Suprapubic skin (tissue), 4 donors: ENCODE data around the gene INCENP. TPM values are rescaled to one million over a fixed set of nuclear protein-coding genes. Genes with fewer than 3 reads are reported as not detected.

Experiments
- DNase-seq, 2 donors: peaks; one replicate each; pipeline ENCODE4 v3.0.0-alpha.2; 2019; ENCODE audit warnings: low spot score in 2 of 2
- H3K27ac ChIP-seq: fragments of 200-600 bp; sonication (generic); one replicate; pipeline ENCODE4 v1.5.1; 2019
- H3K27me3 ChIP-seq: fragments of 200-600 bp; sonication (generic); one replicate; pipeline ENCODE4 v1.5.1; 2019
- H3K36me3 ChIP-seq: fragments of 200-600 bp; sonication (generic); one replicate; pipeline ENCODE4 v1.5.1; 2019
- H3K4me1 ChIP-seq: fragments of 200-600 bp; sonication (generic); one replicate; pipeline ENCODE4 v1.5.1; 2019
- H3K4me3 ChIP-seq: fragments of 200-600 bp; sonication (generic); one replicate; pipeline ENCODE4 v1.5.1; 2019; ENCODE audit warnings: mild to moderate bottlenecking
- H3K9me3 ChIP-seq: fragments of 200-600 bp; sonication (generic); one replicate; pipeline ENCODE4 v1.5.1; 2019
- EP300 ChIP-seq: sonication (generic); formaldehyde crosslinking; IDR thresholded peaks from one replicate; pipeline ENCODE4 v1.6.1; 2017; ENCODE audit warnings: antibody characterized with exemption
- POLR2A ChIP-seq, 2 donors: fragments of 450-650 bp; IDR thresholded peaks; one replicate each; pipeline ENCODE4 v1.6.1; 2017; ENCODE audit warnings: antibody characterized with exemption in 2 of 2, mild to moderate bottlenecking in 2 of 2, moderate library complexity in 2 of 2
- POLR2AphosphoS5 ChIP-seq, 3 donors: sonication (generic); formaldehyde crosslinking; IDR thresholded peaks; one replicate each; pipeline ENCODE4 v1.6.1; 2017; ENCODE audit warnings: antibody characterized with exemption in 3 of 3
- WGBS: methylation state at CpG from one replicate; pipeline ENCODE4 v1.1.5; 2018; 5-methylcytosine and 5-hydroxymethylcytosine counted together
- total RNA-seq, 4 donors: library from RNA; depleted of rRNA; stranded (reverse); fragments of >200 nt; gene quantifications; one replicate each; pipeline ENCODE4 v1.1.0, GENCODE V29; 2016
- TF ChIP-seq, protein P1 (sequence below), 2 donors: fragments of 200-600 bp in 1 of 2; fragments of 450-650 bp in 1 of 2; sonication (generic) in 1 of 2; IDR thresholded peaks; one replicate each; pipeline ENCODE4 v1.5.1; 2016 to 2019; ENCODE audit warnings: antibody characterized with exemption in 2 of 2, mild to moderate bottlenecking in 1 of 2, moderate library complexity in 1 of 2

INCENP gene
- total RNA-seq, 4 donors from 2014 or later, result 31.6 to 52.4 (median 33.9) TPM

- DNase-seq, result peak in 1 of 2 donors; percentile 43
Observed at GRCh38 chr11:62132689-62133293, 9.0 kb downstream of the INCENP start.

DNA sequence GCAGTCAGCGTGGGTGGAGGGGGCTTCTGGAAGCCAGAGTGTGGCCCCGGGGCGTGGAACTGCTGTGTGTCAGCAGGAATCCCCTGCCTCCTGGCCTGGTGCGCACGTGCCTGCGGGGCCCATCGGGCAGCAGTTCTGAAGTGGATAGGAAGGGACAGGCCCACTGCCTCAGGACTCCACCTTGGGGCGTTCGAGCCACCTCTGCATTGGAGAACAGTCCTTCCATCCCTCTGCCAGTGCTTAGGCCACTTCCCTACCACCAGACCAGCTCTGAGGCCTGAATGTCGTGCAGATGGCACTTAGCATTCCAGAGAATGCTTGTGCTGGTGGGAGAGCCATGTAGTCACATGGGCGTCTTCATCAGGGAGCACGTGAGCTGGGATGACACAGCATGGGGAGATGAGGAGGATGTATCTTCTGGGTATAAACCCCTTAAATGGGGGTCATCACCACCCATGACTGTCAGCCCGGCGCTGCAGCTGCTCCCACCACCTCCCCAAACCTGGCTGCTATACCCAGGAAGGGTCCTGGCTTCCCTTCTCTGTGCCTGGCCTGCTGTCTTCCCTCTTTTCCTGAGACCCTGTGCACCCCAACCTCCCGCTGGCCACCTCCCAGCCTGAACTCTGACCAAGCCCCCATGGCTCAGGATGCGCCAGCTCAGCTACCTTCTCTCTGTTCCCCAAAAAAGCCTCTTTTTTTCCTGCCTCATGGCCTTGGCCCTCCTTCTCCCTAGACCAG lies 9.7 kb downstream of the INCENP start:
- no peak overlapping the region for H3K27ac ChIP-seq
- H3K4me1 ChIP-seq, result peaks cover 15% of the 10 kb centered on the region
- peaks cover 33% of the 10 kb centered on the region for H3K36me3 ChIP-seq
- no peak for TF ChIP-seq EP300
- H3K4me3 ChIP-seq, result no peak overlapping the region
- peak in 1 of 2 donors; percentile 59 for DNase-seq
- H3K9me3 ChIP-seq, result no peaks in the 10 kb centered on the region
- no peaks in the 10 kb centered on the region for H3K27me3 ChIP-seq
- 85% methylated on average over 16 of the region's 16 CpGs for WGBS

More at GRCh38 chr11:62132689-62133293, 9.0 kb downstream of the INCENP start:
- H3K27ac ChIP-seq, result no peak overlapping the region
- 86% methylated on average over 6 of the region's 6 CpGs for WGBS
- TF ChIP-seq, protein P1, sequence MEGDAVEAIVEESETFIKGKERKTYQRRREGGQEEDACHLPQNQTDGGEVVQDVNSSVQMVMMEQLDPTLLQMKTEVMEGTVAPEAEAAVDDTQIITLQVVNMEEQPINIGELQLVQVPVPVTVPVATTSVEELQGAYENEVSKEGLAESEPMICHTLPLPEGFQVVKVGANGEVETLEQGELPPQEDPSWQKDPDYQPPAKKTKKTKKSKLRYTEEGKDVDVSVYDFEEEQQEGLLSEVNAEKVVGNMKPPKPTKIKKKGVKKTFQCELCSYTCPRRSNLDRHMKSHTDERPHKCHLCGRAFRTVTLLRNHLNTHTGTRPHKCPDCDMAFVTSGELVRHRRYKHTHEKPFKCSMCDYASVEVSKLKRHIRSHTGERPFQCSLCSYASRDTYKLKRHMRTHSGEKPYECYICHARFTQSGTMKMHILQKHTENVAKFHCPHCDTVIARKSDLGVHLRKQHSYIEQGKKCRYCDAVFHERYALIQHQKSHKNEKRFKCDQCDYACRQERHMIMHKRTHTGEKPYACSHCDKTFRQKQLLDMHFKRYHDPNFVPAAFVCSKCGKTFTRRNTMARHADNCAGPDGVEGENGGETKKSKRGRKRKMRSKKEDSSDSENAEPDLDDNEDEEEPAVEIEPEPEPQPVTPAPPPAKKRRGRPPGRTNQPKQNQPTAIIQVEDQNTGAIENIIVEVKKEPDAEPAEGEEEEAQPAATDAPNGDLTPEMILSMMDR (IDR thresholded peaks at IDR 0.05), result no peak
- no peak for TF ChIP-seq EP300
- no peak for TF ChIP-seq POLR2A (IDR thresholded peaks at IDR 0.05)
- TF ChIP-seq POLR2AphosphoS5 (IDR thresholded peaks at IDR 0.05), result no peak
- H3K9me3 ChIP-seq, result no peaks in the 10 kb centered on the region
- H3K4me3 ChIP-seq, result no peak overlapping the region
- H3K27me3 ChIP-seq, result no peaks in the 10 kb centered on the region
- peaks cover 8% of the 10 kb centered on the region for H3K4me1 ChIP-seq
- H3K36me3 ChIP-seq, result peaks cover 33% of the 10 kb centered on the region

GRCh38 chr11:62137276-62137861 lies 13.6 kb downstream of the INCENP start:
- Histone ChIP-seq H3K9me3 (no peaks in the 10 kb centered on the region), H3K4me1 (peaks cover 20% of the 10 kb centered on the region), H3K4me3 (no peak overlapping the region), H3K36me3 (peaks cover 42% of the 10 kb centered on the region), H3K27me3 (no peaks in the 10 kb centered on the region), H3K27ac (no peak overlapping the region)
- TF ChIP-seq, protein P1 (IDR thresholded peaks at IDR 0.05), result no peak
- TF ChIP-seq POLR2AphosphoS5 (IDR thresholded peaks at IDR 0.05) (no peak), EP300 (no peak), POLR2A (IDR thresholded peaks at IDR 0.05) (no peak)
- peak in 1 of 2 donors; percentile 16 for DNase-seq
- WGBS, result 95% methylated on average over 7 of the region's 7 CpGs

- TF ChIP-seq EP300 (no peak), POLR2A (IDR thresholded peaks at IDR 0.05) (no peak), POLR2AphosphoS5 (IDR thresholded peaks at IDR 0.05) (no peak)
- TF ChIP-seq, protein P1 (IDR thresholded peaks at IDR 0.05), result no peak
- WGBS, result 91% methylated on average over 6 of the region's 14 CpGs
- H3K27ac ChIP-seq, result no peak overlapping the region
- no peak overlapping the region for H3K4me3 ChIP-seq
- H3K27me3 ChIP-seq, result no peaks in the 10 kb centered on the region
- H3K36me3 ChIP-seq, result peaks cover 48% of the 10 kb centered on the region
- no peaks in the 10 kb centered on the region for H3K9me3 ChIP-seq
- DNase-seq, result peak in 1 of 2 donors; percentile 54
- peaks cover 16% of the 10 kb centered on the region for H3K4me1 ChIP-seq
Observed at GRCh38 chr11:62137881-62138629, 14.2 kb downstream of the INCENP start.

DNA sequence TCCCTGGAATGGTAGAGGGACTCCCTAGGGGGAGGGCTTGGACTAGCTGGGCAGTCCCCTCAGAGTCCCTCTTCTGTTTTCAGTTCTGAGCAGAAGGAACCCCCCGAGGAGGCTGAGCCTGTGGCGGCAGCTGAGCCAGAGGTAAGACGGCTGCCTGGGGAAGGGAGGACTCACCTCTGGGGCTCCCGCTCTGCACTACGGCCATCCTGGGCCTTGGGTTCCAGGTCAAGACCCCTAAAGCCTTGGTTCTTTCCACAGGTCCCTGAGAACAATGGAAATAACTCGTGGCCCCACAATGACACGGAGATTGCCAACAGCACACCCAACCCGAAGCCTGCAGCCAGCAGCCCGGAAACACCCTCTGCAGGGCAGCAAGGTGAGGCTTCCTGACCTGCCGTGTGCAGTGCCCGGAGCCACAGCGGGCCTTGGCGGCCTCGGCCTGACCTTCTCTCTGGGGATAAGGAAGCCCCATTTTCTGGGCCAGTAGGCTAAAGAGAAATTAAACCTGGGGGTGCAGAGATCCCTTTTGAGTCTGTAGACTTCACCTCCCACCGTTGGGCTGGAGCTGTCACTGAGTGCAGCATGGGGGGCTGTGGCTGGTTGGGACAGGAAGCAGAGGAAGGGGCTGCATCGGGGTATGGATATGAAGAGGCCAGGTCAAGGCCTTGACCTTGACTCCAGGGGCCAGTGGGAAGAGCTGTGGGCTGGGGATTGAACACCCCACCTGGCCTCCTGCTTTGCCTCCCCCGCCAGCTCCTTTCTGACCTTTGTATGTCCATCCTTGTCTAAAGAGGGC lies 15.0 kb downstream of the INCENP start:
- H3K9me3 ChIP-seq, result no peaks in the 10 kb centered on the region
- no peak for TF ChIP-seq EP300
- TF ChIP-seq POLR2A (IDR thresholded peaks at IDR 0.05), result no peak
- TF ChIP-seq POLR2AphosphoS5 (IDR thresholded peaks at IDR 0.05), result no peak
- TF ChIP-seq, protein P1 (IDR thresholded peaks at IDR 0.05), result no peak
- H3K27ac ChIP-seq, result no peak overlapping the region
- peak in 1 of 2 donors; percentile 36 for DNase-seq
- no peaks in the 10 kb centered on the region for H3K27me3 ChIP-seq
- peaks cover 16% of the 10 kb centered on the region for H3K4me1 ChIP-seq
- no peak overlapping the region for H3K4me3 ChIP-seq
- 71% methylated on average over 7 of the region's 17 CpGs for WGBS
- peaks cover 48% of the 10 kb centered on the region for H3K36me3 ChIP-seq
